Measurements from ENCODE around the gene CCDC6. TPM values are rescaled to one million over a fixed set of nuclear protein-coding genes. Genes with fewer than 3 reads are reported as not detected.

The CCDC6 gene
- total and polyA plus RNA-seq, 9 donors, result 12.2 to 46.8 (median 34.1) TPM

DNA sequence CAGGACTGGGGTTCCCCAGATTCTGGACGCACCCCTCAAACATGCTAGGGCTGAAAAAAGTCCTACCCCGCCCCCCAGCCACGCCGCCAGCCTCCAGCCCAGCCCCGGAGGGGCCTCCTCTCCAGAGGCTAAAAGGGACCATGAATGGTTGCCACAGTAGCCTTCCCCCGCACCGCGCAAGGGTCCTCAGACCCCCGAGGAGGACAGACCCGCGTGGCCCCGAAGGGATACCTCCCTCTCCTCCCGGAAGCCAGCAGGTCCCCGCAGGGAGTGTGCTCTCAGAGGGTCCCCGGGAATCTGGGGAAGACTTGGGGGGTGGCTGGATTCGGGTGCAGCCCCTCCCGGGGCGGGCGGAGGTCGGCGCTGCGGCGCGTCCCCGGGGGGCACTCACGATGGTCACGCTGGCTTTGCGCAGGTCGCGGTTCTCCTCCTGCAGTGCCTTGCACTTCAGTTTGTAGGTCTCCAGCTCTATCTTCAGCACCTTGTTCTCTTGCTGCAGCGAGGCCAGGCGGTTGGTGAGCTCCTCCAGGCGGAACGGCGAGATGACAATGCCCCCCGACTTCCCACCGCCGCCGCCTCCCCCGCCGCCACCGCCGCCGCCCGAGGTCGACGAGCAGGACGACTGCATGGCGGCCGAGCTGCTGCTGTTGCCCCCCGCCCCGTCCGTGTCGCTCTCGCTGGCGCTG is 482 bp downstream of the CCDC6 start:
- H3K27ac ChIP-seq, result peak overlapping the region; percentile 67 to 93
- peak in 4 of 5 donors; percentile 29 to 61 (median 50) for DNase-seq
- TF ChIP-seq, protein P1, sequence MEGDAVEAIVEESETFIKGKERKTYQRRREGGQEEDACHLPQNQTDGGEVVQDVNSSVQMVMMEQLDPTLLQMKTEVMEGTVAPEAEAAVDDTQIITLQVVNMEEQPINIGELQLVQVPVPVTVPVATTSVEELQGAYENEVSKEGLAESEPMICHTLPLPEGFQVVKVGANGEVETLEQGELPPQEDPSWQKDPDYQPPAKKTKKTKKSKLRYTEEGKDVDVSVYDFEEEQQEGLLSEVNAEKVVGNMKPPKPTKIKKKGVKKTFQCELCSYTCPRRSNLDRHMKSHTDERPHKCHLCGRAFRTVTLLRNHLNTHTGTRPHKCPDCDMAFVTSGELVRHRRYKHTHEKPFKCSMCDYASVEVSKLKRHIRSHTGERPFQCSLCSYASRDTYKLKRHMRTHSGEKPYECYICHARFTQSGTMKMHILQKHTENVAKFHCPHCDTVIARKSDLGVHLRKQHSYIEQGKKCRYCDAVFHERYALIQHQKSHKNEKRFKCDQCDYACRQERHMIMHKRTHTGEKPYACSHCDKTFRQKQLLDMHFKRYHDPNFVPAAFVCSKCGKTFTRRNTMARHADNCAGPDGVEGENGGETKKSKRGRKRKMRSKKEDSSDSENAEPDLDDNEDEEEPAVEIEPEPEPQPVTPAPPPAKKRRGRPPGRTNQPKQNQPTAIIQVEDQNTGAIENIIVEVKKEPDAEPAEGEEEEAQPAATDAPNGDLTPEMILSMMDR (IDR thresholded peaks at IDR 0.05), result no peak
- TF ChIP-seq EP300 (IDR thresholded peaks at IDR 0.05) (no peak), POLR2A (IDR thresholded peaks at IDR 0.05) (no peak)
- H3K36me3 ChIP-seq, result no peaks in the 10 kb centered on the region
- intact Hi-C loops (cut with DNase I), result loop anchor here in 3 of 4 donors (5.0 to 10.0 kb wide), 4 partner anchors 51 to 281 kb away; no protein-coding TSS in a partner anchor
- H3K27me3 ChIP-seq, result no peaks in the 10 kb centered on the region
- H3K4me1 ChIP-seq (ENCODE audit: insufficient read depth), result peaks cover 13% of the 10 kb centered on the region
- WGBS, 3 donors, result 1 to 2% (median 1%) methylated on average over 32 to 56 of the region's 56 CpGs
- H3K4me3 ChIP-seq, result peak overlapping the region; percentile 95
- H3K9me3 ChIP-seq, result no peaks in the 10 kb centered on the region

DNA sequence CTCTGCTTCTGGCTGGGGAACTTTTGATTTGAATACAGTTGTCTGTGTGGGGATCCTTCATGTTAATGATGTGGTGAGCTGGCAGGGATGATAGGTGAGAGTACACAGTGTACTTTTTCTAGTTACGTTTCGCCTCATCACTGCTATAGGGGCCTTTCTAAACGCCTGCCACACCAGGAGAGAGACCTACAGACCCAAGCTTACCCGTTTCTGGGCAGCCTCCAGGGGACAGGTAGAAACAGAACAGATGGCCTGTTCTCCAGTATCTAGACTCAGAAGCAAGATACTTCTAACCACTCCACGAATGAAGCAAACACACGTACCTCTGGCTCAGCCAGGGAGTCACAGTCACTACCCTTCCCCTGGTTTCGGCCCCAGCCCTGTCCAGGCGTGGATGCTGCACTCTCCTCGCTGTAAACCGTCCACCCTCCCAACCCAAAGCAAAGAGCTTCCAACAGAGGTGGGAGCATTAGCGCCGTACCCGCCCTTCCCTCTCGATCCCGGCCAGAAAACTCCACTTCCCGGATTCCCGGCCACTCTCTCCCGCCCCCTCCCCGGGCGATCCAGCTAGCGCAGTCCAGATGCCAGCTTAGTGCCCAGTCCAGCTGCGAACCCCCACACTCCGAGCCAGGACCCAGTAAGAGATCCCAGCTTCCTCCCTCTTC is 1.2 kb downstream of the CCDC6 start:
- Histone ChIP-seq H3K4me1 (ENCODE audit: insufficient read depth) (peaks cover 13% of the 10 kb centered on the region), H3K4me3 (peak overlapping the region; percentile 95), H3K9me3 (no peaks in the 10 kb centered on the region), H3K27me3 (no peaks in the 10 kb centered on the region), H3K36me3 (no peaks in the 10 kb centered on the region), H3K27ac (peak overlapping the region; percentile 67 to 93)
- WGBS, 3 donors, result 1 to 2% (median 2%) methylated on average over 22 to 23 of the region's 23 CpGs
- peak in 3 of 5 donors; percentile 49 to 61 (median 51) for DNase-seq
- TF ChIP-seq, protein P1 (IDR thresholded peaks at IDR 0.05), result no peak
- intact Hi-C loops (cut with DNase I), result loop anchor here in 3 of 4 donors (5.0 to 10.0 kb wide), 4 partner anchors 50 to 280 kb away; no protein-coding TSS in a partner anchor

DNA sequence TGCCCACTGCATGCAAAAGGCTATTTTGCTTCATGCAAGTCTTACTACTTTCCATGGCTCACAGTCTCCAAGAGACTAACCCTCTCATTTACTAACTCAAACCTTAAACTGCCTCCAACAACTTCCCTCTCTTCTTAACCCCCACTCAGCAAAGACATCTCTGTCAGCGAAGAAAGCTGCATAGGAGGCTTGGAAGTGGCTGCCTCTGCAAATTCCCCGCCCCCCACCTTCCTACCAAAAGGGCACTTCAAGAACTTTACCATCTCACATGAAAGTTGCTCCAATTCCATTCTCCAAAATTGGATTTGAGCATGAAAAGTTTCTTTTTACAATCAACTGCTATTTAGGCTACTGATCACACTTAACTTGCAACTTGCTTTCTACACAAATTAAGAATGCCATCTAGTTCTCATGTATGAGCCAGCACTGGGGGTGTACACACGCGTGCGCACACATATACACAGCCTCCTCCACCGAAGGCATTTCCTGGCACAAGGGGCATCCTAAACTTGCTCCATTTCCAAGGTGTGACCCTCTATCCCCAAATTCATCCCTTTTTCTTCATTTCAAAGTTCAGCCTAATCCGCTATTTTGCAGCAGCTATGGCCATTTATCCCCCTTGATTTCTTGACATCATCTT is 1.8 kb downstream of the CCDC6 start:
- Histone ChIP-seq H3K9me3 (no peaks in the 10 kb centered on the region), H3K27ac (no peak overlapping the region), H3K4me3 (peak overlapping the region; percentile 95), H3K4me1 (ENCODE audit: insufficient read depth) (peaks cover 13% of the 10 kb centered on the region), H3K27me3 (no peaks in the 10 kb centered on the region), H3K36me3 (no peaks in the 10 kb centered on the region)
- WGBS, 3 donors, result 57 to 61% (median 57%) methylated on average over 7 of the region's 7 CpGs
- intact Hi-C loops (cut with DNase I), result loop anchor here in 3 of 4 donors (5.0 to 10.0 kb wide), 4 partner anchors 50 to 280 kb away; no protein-coding TSS in a partner anchor
- no peak for DNase-seq
- no peak for TF ChIP-seq EP300 (IDR thresholded peaks at IDR 0.05)

DNA sequence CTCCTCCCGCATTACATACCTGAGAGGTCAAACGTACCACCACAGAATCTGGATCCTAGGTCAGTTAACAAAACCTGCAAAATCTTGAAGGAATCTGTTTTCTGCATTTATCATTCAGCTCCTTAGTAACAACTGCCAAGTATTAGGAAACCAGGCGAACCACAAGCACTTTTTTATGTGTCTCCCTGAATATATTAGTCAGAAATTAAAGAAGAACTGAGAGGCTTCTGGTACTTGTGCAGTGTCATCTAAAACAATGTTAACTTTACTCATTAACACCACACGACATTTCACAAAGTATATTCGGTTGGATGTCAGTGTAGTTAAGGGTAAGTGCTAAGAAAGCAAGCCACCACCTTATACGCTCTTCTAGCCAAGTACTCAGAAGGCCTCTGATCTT is 2.5 kb downstream of the CCDC6 start:
- WGBS, 3 donors, result 50 to 74% (median 59%) methylated on average over 6 of the region's 6 CpGs
- no peaks in the 10 kb centered on the region for H3K27me3 ChIP-seq
- no peak overlapping the region for H3K27ac ChIP-seq
- TF ChIP-seq, protein P1 (IDR thresholded peaks at IDR 0.05), result no peak
- TF ChIP-seq EP300 (IDR thresholded peaks at IDR 0.05) (no peak), POLR2A (IDR thresholded peaks at IDR 0.05) (no peak)
- DNase-seq, result no peak
- peaks cover 13% of the 10 kb centered on the region for H3K4me1 ChIP-seq (ENCODE audit: insufficient read depth)
- no peaks in the 10 kb centered on the region for H3K9me3 ChIP-seq
- H3K36me3 ChIP-seq, result no peaks in the 10 kb centered on the region
- intact Hi-C loops (cut with DNase I), result loop anchor here in 3 of 4 donors (10.0 kb wide), 3 partner anchors 49 to 279 kb away; no protein-coding TSS in a partner anchor
- peak overlapping the region; percentile 95 for H3K4me3 ChIP-seq

Measured in ovary (tissue), 9 donors.